Inferior parietal cortex (tissue), 1 donor: ENCODE measurements around the gene SORCS2.

Experiments
- DNase-seq: peaks from one replicate; pipeline ENCODE4 v3.0.0-alpha.2; 2016; ENCODE audit errors: extremely low spot score

Gene SORCS2

DNA sequence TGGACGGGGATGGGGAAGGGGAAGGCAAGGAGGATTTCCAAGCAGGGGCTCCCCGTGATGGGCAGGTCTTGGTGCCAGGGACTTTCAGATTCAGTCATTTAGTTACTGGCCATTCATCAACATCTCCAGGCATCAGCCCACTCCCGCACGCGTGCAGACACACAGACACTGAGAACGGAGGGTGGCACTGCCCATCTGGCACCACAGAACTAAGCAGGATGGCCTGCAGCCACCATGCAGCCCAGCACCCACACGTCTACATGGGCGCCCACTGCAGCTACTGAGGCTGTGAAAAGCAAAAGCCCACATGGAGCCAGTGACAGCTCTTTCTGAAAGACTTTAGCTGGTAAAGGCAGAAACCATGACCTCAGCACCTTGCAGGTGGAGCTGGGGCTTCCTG lies 418.5 kb downstream of the SORCS2 start:
- no peak for DNase-seq

DNA sequence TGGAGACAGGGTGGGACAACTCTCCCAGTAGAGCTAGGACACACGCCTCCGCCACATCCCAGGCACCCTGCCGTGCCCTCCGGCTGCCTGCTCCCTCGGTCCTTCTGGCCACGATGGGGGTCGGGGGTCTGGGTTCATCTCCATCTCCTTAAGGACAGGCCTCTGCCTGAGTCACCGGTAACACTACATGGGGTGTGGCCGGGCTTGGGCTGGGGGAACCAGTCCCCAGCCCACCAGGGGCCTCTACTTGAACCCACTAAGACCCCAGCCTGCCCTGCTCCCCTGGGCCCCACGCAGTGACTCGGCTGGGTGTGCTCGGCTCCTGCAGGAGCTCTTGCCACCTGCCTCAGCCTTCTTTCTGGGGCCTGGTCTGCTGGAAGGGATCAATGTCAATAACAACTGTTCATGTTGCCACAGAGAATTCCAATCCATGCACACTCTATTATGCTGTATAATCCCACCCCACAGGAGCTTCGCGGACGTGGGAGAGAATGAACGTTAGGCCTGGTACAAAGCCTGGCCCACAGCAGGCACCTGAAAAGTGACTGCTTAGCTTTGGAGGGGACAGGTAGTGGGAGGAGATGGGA lies 420.1 kb downstream of the SORCS2 start:
- no peak for DNase-seq

DNA sequence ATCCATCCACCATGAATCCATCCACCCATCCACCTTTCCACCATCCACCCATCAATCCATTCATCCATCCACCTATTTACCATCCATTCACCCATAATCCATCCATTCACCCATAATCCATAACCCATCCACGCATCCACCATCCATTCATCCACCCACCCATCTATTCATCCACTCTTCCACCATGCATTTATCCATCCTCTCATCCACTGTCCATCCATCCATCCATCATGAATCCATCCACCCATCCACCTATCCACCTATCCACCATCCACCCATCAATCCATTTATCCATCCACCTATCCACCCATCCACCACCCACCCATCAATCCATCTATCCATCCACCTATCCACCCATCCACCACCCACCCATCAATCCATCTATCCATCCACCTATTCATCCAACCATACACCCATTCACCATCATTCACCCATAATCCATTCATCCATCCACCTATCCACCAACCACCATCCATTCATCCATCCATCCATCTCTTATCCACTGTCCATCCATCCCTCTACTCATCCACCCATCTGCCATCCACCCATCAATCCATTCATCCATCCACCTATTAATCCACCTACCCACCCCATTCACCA lies 422.1 kb downstream of the SORCS2 start:
- DNase-seq = no peak

DNA sequence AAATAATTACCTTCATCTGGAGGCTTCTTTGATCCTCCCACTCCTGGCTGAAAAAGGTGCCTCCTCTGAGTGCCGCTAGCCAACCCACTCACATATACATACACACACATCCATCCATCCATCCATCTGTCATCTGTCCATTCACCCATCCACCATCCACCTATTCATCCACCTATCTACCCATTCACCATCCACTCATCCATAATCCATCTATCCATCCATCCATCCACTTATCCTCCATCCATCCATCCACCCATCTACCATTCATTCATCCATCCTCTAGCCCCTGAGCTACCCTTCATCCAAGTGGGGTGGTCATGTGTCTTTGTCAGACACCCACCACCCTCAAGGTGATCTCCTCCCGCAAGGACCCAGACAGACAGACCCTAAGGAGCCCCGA lies 423.9 kb downstream of the SORCS2 start:
- DNase-seq = no peak

DNA sequence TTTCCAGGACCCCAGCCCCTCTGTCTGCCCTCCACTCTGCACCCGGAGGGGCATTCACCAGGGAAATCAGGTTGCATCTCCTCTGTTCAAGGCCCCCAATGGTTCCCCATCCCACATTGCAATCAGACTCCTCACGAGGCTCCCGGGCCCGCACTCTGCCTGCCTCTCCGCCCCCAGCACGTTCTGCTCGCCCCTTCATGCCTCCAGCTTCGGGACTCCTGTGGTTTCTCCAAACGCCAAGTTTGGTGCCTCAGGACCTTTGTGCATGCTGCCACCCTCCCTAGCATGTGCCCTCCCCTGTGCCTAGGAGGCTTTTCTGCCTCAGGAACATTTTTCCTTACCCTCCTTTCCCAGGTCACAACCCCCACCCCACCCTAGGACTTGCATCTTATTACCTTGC lies 426.0 kb downstream of the SORCS2 start:
- DNase-seq = no peak

DNA sequence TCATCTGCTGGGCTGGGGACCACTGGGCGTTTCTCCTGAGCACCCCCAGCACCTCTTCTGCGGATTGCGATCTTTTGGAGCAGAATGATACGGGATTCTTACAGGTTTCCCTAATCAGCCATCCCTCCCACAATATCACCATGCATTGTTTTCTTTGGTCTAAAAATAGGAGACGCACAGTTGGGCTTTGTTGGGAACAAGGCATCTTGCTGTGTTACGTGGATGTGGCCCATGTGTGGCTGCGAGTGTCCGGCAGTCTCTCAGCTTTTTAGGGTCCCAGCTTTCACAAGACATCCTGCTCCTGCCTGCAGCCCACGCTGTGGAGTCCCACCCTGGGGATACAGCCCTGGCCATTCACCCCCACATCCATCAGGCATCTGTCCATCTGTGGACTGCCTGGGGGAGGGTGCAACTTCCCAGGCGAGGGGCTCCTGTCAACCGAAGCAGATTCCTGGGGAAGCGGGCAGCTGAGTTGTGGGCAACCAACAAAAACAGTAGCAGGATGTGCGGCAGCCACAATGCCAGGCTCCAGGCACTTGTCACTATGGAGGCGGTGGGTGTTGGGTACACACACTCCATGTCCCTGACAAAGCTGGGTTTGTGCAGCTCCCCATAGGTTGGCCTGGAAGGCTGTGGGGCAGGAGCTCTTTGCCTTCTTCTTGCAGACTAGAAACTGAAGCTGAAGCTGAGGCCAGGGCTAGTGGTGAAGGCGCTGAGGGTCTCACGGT lies 427.9 kb downstream of the SORCS2 start:
- no peak for DNase-seq

DNA sequence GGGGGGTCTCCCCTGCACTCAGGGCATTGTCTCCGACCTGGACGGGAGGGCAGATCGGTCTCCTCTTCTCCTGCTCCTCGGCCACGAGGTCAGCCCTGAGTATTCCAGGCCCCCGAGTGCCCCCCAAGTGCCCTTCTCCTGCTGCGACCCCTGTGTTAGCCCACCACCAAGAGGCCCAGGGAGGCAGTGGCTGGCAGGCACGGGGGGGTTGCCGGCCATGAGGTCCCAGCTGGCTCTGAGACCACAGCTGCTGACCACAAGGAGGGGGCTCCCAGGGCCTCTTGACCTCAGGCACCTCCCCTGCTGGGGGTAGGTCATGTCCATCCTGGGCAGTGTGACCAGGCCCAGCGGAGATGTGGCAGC lies 428.5 kb downstream of the SORCS2 start:
- no peak for DNase-seq

DNA sequence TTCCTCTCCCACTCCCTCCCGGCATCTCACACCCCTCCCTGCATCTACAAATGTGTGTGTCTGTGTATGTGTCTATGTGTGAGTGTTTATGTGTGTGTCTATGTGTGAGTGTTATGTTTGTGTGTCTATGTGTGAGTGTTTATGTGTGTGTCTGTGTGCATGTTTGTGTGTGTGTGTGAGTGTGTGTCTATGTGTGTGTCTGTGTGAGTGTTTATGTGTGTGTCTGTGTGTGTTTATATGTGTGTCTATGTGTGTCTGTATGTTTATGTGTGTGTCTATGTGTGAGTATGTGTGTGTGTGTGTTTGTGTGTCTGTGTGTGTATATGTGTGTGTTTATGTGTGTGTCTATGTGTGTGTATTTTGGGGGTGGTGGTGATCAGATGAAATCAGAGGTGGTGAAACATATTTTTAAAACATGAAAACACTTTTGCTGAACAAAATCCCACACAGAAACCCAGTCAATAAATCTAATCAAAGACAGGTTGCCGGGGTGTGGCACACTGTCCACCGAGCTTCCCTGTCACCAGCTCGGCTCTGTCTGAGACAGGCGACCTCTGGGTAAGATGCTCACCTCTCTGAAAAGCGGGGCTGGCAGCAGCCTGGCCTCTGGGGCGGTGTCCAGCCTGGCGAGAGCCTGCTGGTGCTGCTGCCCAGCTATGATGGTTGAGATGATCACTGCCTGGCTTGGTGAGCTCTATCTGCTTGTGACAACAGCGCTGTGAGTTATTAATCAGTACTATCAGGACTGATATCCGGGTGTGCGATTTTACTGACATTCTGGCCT lies 429.1 kb downstream of the SORCS2 start:
- no peak for DNase-seq

DNA sequence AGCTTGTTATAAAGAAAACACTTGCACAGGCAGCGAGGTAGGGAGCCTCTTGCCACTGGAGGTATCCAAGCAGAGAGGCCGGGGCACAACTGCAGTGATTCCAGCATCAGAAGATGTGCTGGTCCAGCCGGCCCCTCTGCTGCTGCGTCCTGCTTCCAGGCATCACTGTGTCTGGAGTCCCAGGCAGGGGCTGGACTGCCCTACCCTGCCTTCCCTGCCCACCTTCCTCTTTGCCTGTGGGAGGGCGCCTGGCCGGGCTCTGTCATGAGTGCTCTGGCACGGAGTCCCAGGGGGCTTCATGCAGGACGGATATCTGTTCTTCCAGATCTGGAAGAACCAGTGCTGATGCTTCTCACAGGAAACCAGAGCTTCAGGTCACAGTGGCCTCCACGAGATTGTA lies 430.0 kb downstream of the SORCS2 start:
- DNase-seq = no peak

DNA sequence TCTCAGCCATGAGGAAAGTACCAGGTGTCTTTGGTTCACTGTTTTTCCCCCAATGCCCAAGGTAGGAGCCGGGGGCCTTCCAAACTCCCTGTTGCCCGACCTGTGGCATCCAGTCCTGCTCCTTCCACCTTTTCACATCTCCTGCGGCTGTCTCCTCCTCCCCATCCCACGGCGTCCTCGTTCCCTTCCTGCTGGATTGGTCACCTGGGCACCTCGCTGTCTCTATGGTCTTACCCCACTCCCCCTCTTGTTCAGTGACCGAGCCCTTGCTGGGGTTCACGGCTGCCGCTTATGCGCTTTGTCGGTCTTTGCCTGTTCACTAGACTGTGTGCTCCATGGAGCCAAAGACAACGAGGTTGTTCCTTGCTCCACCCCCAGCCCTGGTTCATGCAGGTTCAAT lies 431.1 kb downstream of the SORCS2 start:
- no peak for DNase-seq

DNA sequence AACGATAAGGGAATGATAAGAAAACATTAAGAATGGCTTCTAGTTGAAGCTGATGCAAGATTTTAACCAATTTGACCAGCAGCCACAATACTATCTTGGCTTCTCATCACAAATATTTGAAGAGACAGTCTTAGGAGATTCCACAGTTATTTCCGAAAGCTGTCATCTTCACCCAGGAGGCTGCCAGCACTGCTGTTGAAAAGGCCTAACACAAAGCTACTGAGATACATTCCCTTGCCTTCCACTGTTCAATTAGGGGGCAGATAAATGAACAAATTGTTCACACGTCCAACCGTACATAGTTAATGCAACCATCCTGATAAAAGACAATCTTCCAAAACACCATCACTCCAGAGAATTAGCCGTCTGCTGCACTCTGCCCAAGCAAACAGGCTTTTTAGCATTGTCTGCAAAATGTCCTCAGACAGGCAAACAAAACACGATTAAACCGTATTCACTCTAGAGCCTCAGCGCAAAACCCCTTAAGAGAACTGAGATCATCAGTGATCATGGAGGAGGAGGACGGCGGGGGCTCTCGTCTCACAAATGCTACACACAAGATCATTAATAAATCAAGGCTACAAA lies 432.1 kb downstream of the SORCS2 start:
- DNase-seq = no peak

DNA sequence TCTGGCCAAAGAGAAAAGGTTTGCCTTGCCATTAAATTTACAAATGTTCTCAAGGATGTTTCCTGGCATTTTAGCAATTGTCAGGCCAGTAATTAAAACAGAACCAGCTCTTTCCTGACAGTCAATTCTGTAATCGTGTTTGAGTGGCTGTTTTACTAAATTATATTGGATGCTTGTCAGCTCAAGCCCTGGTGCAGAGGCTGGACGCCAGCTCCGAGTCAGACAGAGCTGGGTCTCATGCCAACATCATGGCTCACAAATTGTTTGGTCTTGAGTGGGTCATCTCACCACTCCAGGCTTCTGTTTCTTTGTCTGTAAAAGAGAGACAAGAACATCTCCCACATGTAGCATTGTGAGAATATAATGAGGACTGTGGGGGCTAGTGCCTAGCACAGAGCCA lies 432.7 kb downstream of the SORCS2 start:
- peak; percentile 23 for DNase-seq

DNA sequence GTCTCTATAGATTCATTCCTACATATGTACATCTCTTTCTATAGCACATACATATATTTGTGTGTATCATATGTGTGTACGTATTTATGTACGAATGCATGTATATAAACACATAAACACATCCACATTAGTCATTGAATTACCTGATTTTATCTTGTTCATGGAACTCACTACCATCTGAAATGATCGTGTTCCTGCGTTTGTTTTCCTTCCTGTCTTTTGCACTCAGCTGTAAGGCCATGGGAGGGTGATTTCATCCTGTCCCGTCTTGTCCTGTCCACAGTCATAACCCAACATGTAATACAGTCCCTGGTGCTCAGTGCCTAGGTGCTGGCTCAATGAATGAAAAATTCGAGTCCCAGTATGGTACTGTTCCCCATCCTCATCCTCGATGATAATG lies 434.2 kb downstream of the SORCS2 start:
- no peak for DNase-seq

DNA sequence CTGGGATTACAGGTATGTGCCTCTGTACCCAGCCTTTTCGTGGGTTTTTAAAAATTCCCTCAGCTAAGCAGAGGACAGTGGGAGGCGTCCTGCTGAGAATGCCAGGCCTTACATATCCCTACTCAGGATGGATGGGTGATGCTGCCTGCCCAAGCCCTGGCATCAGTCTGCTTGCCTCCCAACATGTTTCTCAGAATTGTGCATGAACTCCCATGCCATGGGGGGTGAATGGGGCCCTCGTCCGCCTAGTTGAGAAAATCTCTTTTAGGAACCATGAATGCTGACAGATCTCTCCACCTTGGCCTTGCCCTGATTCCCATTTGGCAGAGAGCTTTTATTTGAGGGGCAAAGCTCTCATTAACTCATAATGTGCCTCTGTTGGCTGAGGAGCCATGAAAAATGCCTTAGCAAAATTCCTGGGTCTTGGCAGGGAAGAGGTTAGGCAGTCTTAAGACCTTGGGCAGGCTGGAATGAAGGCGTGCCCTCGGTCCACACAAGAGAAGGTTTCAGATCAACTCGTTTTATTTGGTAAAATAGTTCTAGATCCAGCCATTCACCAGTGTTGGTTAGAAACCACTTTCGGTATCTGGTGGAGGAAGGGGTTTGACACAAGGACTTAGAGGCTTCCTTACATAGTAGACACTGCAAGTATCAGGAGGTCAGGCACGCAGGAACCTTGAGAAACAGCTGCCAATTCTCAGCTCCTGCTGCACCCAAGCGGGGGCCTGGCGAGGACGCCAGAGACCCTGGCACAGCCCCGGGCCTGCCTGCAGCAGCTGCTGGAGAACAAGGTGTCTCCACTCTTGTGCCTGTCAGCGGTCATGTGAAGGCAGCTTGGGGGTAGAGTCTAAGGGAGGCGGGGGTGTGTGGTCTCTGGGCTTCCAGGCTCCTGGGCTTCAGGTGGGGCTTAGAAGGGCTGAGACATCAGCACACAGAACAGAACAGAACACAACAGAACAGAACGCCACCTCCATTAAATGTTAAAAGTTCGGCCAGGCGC lies 435.2 kb downstream of the SORCS2 start:
- no peak for DNase-seq

DNA sequence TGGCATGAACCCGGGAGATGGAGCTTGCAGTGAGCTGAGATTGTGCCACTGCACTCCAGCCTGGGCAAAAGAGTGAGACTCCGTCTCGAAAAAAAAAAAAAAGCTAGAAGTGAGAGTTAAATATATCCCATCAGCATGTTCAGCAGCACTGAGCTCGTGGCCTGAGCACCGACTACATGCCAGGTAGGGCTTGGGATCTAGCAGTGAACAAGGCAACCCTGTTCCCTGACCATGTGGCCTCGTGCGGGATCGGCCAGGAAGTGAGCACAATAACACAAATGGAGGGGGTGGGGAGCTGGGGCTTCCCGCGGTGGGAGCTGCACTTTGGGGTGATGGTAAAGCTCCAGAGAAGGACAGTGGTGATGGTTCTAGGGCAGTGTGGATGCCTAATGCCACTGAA lies 436.1 kb downstream of the SORCS2 start:
- no peak for DNase-seq

DNA sequence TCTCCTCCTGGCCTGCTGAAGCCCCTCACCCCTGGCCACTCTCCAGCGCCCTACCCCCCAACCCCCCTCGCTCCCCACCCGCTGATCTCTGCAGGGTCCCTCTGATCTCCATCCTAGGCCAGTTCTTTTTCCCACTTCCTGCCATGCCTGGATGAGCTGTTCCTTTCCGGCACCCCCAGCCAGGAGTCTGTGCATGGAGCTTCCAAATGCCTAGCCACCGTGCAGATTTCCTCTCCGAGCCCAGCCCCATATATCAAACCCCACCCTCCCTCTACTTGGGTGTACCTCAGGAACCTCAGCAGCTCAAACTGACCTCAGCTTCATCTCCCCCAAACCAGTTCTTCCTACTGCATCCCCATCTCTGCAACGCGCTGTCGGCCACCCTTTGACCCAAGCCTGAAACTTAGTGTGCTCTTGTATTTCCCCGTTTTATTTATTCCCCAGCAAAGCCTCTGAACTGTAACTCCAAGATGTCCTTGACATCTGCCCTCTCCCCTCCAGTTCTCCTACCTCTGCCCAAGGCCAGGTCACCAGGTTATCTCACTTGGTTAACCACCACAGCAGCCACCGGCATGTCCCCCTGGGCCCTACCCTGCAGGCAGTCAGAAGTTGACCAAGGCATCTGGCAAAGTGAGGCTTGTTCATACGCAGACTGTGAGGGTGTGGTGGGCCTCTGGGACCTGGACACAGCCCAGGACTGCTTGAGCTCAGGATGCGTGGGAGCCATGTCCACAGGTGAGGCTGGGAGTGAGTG lies 437.3 kb downstream of the SORCS2 start:
- no peak for DNase-seq

DNA sequence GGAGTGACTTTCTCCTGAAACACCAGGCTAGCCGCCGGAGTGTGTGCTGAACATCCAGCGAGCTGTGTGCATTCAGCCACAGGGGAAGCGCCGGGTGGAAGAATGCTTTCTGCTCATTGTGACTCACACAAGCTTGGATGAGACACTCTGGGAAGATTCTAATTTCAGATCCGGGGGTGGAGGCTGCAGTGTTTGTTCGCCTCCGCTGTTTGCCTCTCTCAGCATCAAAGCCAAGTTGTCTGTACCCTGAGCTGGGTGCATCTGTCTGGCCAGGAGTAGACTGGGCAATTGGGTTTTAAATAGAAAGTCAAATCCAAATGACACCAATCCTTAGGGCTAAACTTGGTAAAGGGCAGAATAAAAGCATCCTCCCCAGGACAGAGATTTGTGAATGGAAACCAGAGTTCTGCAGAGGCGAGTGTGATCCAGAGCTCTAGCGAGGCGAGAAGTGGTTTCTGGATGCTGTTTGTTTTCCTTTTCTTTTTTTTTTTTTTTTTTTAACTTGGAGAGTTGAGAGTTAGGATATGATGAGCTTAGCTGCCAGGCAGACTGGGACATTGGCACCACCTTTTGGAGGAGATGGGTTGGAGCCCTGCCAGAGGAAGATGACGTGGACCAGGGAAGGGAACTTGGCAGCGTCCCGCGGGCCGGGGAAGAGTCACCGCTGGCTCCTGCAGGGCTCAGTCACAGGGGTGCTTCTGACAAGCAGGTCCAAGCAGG lies 438.4 kb downstream of the SORCS2 start:
- peak; percentile 69 for DNase-seq

DNA sequence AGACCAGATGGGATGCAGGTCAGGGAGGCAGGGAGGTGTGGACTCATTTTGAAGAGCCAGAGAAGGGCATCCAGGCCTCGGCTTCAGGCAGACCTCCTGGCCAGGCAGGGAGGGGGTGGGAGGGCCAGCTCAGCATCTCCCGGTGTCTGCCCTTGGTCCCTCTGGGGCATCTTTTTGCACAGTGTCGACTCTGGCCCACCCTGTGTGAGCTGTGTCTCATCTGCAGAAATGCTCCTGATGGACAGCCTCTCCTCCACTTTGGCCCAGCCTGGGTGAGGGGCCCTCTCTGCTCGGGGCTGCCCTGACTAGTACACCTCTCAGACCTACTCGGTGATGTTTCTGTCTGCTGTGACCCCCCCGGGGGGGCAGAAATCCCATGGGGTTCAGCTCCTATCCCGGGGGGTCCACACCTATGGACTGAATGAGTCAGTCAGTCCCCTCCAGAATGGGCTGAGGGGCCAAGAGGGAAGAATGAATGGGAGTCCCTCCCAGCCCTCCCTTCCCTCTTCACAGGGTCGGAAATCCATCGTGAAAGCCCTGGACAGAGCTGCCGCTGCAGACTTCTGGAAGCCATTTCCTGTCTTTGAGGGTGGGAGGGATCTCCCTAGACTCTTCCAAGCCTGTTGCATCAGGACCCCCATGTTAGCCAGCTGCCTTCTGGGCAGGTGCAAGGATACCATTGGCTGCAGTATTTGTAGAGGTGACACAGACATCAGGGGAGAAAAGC lies 439.1 kb downstream of the SORCS2 start:
- no peak for DNase-seq

DNA sequence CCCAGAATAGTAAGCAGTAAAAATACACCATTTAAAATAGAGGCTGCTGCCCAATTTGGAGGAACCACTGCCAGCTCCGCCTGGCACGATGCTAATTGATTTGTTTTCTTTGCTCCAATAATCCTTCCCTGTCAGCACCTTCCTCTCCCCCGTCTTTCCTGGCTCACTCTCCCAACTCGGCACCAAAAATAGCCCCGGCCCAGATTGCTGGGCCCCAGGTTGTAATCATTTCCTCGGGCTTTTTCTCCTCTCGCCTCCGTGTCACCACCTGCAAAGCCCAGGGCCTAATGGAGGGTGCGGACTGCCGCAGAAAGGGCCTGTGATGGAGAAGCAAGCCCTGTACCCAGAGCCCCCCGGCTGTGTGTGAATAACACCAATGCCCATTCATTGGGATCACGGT lies 440.0 kb downstream of the SORCS2 start:
- no peak for DNase-seq
